Effector memory CD4-positive, alpha-beta T cell (primary cell): Measurements from ENCODE around the gene CHST10.
A peak's percentile ranks its signal among the peaks of the same experiment; 100 is the strongest.

Experiments used
- DNase-seq, 3 donors: peaks; one replicate each; pipeline ENCODE4 v3.0.0-alpha.2; 2020
- H3K27ac ChIP-seq: 2 replicates; pipeline ENCODE4 v1.7.0; 2013; ENCODE audit warnings: mild to moderate bottlenecking, low read length, moderate library complexity; ENCODE audit not compliant: insufficient read depth, poor library complexity, severe bottlenecking
- H3K27me3 ChIP-seq: replicated peaks from 2 replicates; pipeline ENCODE4 v1.7.0; 2013; ENCODE audit warnings: mild to moderate bottlenecking, low read length; ENCODE audit not compliant: insufficient read depth, control insufficient read depth, poor library complexity, severe bottlenecking
- H3K36me3 ChIP-seq: 2 replicates; pipeline ENCODE4 v1.7.0; 2013; ENCODE audit warnings: mild to moderate bottlenecking, low read length, moderate library complexity; ENCODE audit not compliant: control insufficient read depth, insufficient read depth
- H3K4me1 ChIP-seq: 2 replicates; pipeline ENCODE4 v1.7.0; 2013; ENCODE audit warnings: low read length, mild to moderate bottlenecking; ENCODE audit not compliant: control insufficient read depth, insufficient read depth, poor library complexity, severe bottlenecking
- H3K4me3 ChIP-seq: 2 replicates; pipeline ENCODE4 v1.7.0; 2013; ENCODE audit warnings: low read length, low read depth, mild to moderate bottlenecking; ENCODE audit not compliant: insufficient read depth, poor library complexity, severe bottlenecking
- H3K9me3 ChIP-seq: 2 replicates; pipeline ENCODE4 v1.7.0; 2013; ENCODE audit warnings: mild to moderate bottlenecking, low read length, moderate library complexity; ENCODE audit not compliant: control insufficient read depth

Gene CHST10

DNA sequence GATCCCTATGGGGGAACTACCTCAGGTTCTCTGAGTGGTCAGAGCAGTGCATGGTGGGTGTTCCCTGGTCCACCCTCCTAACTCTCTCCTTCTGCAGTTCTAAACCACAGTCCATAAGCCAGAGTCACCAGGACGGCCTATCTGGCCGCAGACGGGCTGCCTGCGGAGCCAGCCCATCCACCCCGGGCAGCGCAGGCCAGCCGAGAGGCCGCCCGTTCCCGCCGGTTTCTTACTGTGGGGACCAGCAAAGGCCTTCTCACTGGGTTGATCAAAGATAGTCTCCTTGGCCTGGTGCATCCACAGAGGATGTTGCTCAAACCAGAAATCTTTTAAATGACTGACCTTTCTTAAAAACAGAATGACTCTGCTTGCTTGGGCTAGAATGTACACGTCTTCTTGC is 9.6 kb upstream of the CHST10 start:
- H3K36me3 ChIP-seq, result no peaks in the 10 kb centered on the region
- H3K4me3 ChIP-seq, result no peak overlapping the region
- H3K4me1 ChIP-seq, result no peaks in the 10 kb centered on the region
- H3K27me3 ChIP-seq, result no peaks in the 10 kb centered on the region
- DNase-seq, result no peak
- H3K9me3 ChIP-seq, result no peaks in the 10 kb centered on the region
- no peak overlapping the region for H3K27ac ChIP-seq

DNA sequence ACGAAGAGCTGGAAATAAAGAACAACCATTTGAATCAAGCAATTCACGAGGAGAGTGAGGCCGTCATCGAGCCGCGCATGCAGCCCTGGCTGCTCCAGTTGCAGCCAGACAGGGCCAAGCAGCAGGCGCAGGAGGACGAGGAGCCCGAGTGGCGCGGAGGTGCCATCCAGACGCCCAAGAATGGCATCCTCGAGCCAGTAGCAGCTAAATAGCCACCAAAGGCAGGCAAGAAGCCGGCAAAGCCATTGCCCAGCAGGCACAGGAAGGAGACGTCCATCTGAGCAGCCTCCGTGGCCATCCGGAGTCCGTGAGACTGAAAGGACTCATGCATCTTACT is 8.9 kb upstream of the CHST10 start:
- H3K36me3 ChIP-seq, result no peaks in the 10 kb centered on the region
- no peaks in the 10 kb centered on the region for H3K9me3 ChIP-seq
- no peak overlapping the region for H3K27ac ChIP-seq
- H3K27me3 ChIP-seq, result no peaks in the 10 kb centered on the region
- H3K4me1 ChIP-seq, result no peaks in the 10 kb centered on the region
- H3K4me3 ChIP-seq, result no peak overlapping the region
- no peak for DNase-seq

DNA sequence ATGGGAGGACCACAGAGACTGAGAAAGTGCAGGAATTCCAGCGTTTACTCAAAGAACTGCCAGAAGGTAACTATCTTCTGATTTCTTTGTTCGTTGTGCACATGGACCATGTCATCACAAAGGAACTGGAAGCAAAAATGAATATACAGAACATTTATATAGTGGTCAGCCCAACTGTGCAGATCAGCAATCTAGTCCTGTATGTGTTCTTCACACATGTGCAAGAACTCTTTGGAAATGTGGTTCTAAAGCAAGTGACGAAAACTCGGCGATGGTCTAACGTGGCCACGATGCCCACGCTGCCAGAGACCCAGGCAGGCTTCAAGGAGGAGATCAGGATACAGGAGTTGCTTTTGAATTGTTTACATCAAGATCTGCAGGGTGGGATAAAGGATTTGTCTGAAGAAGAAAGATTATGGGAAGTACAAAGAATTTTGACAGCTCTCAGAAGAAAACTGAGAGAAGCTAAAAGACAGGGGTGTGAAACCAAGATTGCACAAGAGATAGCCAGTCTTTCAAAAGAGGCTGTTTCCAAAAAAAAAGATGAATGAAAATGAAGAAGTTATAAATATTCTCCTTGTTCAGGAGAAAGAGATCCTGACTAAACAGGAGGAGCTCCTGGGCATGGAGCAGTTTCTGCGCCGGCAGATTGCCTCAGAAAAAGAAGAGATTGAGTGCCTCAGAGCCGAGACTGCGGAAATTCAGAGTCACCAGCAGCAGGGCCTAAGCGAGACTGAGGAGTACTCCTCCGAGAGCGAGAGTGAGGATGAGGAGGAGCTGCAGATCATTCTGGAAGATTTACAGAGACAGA is 8.3 kb upstream of the CHST10 start:
- no peak for DNase-seq
- no peaks in the 10 kb centered on the region for H3K4me1 ChIP-seq
- H3K4me3 ChIP-seq, result no peak overlapping the region
- no peaks in the 10 kb centered on the region for H3K9me3 ChIP-seq
- no peaks in the 10 kb centered on the region for H3K36me3 ChIP-seq
- no peak overlapping the region for H3K27ac ChIP-seq
- H3K27me3 ChIP-seq, result no peaks in the 10 kb centered on the region

DNA sequence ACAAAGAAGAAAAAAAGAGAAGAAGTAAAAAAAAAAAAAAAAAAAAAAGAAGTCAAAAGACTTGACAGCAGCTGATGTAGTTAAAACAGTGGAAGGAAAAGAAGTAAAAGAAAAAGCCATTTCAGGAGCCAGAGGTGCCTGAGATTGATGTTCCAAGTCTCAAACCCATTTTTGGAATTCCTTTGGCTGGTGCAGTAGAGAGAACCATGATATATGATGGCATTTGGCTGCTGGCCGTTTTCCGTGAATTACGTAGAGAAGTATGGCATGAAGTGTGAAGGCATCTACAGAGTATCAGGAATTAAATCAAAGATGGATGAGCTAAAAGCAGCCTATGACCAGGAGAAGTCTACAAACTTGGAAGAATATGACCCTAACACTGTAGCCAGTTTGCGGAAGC is 7.6 kb upstream of the CHST10 start:
- Histone ChIP-seq H3K9me3 (no peaks in the 10 kb centered on the region), H3K4me3 (no peak overlapping the region), H3K27ac (no peak overlapping the region), H3K27me3 (no peaks in the 10 kb centered on the region), H3K36me3 (no peaks in the 10 kb centered on the region), H3K4me1 (no peaks in the 10 kb centered on the region)
- no peak for DNase-seq

DNA sequence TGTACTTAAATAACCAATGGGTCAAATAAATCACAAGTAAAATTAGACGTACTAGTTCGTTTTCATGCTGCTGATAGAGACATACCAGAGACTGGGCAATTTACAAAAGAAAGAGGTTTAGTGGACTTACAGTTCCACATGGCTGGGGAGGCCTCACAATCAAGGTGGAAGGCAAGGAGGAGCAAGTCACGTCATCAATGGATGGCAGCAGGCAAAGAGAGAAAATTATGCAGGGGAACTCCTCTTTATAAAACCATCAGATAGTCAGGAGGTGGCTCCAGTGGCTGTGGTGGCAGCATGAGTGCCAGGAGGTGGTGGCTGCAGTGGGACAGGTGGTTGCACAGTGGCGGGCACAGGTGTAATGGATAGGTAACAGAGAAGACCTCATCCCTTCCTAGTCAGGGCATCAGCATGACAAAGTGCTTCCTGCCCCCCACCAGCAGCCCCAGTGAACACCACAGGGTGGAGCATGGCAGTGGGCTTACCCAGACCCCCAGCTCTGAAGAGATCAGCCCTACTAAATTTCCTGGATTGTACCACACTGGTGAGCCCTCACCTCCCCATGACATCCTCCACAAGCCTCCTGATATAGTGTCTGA is 6.9 kb upstream of the CHST10 start:
- Histone ChIP-seq H3K4me3 (no peak overlapping the region), H3K36me3 (no peaks in the 10 kb centered on the region), H3K4me1 (no peaks in the 10 kb centered on the region), H3K9me3 (no peaks in the 10 kb centered on the region), H3K27me3 (no peaks in the 10 kb centered on the region), H3K27ac (no peak overlapping the region)
- no peak for DNase-seq

DNA sequence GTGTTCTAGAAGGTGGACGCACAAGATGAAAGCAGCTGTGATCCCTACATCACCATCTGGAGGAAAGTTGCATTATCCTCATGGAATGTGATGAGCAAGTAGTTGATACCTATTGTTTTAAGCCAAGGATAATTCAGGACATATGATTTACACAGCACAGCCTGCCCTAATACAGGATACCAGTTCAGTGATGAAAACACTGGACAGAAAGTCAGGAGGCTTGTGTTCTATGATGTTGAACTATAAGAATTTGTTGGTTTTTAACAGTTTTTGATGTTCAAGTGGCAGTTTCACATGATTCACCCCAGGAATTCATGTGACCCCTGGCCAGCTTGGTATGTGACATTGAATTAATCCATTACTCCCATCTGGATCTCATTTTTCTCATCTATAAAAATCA is 6.2 kb upstream of the CHST10 start:
- no peak overlapping the region for H3K4me3 ChIP-seq
- DNase-seq, result no peak
- H3K9me3 ChIP-seq, result no peaks in the 10 kb centered on the region
- H3K36me3 ChIP-seq, result no peaks in the 10 kb centered on the region
- no peaks in the 10 kb centered on the region for H3K4me1 ChIP-seq
- H3K27me3 ChIP-seq, result no peaks in the 10 kb centered on the region
- no peak overlapping the region for H3K27ac ChIP-seq

DNA sequence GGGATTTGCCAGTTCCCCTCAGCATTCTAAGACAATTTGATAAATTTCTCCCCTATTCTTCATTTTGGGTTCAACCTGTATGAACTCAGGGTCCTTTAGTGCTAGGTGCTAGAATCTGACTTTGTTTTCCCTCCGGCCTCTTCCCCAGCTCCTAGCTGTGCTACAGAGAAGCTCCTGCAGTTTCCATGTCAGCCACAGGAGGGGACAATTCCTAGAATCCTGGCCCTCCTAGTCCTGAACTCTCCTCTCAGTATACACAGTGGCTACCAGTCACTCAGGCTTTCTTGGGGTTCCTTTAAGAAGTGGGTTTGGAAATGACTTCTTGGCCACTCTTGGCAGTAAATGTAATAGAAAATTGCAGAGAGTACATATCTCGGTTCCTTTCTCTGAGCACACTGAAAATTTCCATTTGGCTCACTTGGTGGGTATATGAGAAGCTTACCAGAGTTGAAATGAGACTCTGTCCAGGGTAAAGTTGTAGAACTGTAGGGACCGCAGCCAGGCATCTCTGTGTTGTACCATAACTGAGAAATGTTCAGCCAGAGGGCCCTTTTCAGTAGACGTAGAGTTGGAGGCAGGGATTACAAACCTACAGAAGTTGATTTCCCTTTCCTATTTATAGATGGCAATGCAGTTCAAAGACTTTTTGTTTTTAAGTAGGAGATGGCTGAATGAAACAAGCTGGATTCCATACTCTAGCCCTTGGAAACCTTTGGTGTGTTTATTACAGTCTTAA is 5.0 kb upstream of the CHST10 start:
- H3K27ac ChIP-seq, result no peak overlapping the region
- no peak for DNase-seq
- H3K27me3 ChIP-seq, result no peaks in the 10 kb centered on the region
- no peaks in the 10 kb centered on the region for H3K36me3 ChIP-seq
- H3K9me3 ChIP-seq, result no peaks in the 10 kb centered on the region
- H3K4me1 ChIP-seq, result no peaks in the 10 kb centered on the region
- no peak overlapping the region for H3K4me3 ChIP-seq

DNA sequence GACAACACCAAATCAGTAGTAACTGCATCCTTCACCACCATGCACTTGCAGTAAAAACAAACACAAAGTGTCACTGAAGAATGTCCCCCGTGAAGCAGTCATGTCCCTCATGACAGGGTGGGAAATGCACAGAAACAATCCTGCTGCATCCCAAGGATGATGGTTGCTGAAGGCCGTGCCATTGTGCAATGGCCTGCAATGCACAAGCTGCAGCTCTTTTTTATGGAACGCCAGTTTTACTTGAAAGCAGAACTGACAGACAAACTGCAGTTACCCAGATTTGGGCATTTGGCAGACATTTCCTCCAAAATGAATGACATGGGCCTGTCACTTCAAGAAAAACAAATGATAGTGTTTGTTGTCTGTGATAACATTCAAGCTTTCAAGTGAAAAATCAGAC is 2.4 kb upstream of the CHST10 start:
- H3K36me3 ChIP-seq, result no peaks in the 10 kb centered on the region
- H3K4me1 ChIP-seq, result peaks cover 6% of the 10 kb centered on the region
- H3K4me3 ChIP-seq, result no peak overlapping the region
- H3K9me3 ChIP-seq, result no peaks in the 10 kb centered on the region
- H3K27me3 ChIP-seq, result no peaks in the 10 kb centered on the region
- DNase-seq, result no peak
- H3K27ac ChIP-seq, result no peak overlapping the region

DNA sequence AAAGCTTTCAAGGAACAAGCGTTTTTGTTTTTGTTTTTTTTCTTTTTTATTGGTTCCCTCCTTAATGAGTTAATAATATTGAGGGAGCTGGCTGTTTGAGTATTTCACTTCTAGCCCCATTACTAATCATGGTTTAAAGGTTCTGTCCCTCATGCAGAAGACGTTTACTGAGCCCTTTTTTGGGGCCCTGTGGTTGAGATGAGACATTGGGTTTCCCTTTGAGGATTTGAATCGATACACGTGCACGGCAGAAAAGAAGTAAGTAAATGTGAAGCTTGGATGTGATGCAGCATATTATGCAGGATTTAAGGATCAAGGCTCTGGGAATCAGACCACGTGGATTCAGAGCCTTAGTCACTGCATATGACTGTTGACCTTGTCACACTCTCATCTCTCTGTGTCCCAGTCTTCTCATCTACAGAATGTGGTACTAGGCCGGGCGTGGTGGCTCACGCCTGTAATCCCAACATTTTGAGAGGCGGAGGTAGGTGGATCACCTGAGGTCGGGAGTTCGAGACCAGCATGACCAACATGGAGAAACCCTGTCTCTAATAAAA is 1.0 kb upstream of the CHST10 start:
- no peak for DNase-seq
- no peaks in the 10 kb centered on the region for H3K27me3 ChIP-seq
- H3K9me3 ChIP-seq, result no peaks in the 10 kb centered on the region
- H3K36me3 ChIP-seq, result no peaks in the 10 kb centered on the region
- no peak overlapping the region for H3K4me3 ChIP-seq
- peaks cover 6% of the 10 kb centered on the region for H3K4me1 ChIP-seq
- H3K27ac ChIP-seq, result no peak overlapping the region

DNA sequence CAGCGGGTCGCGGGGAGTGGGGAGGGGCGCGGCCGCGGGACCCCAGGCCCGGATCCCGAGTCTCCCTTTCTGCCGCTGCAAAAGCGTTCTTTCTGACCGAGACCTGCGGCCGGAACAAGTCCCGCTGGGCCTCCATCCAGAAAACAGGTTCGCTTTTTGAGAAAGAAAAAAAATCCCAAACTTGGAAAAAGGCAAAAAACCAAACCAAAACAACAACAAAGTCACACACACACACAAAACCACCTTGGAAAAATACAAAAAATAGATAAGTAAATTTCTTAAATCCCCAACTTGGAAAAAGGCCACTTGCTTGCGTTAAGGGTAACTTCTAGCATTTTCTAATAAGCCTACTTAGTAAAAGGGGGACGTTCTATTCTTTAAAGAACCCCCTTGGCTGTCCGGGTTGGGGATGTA is 250 bp upstream of the CHST10 start:
- Histone ChIP-seq H3K27me3 (no peaks in the 10 kb centered on the region), H3K4me1 (peaks cover 6% of the 10 kb centered on the region), H3K36me3 (no peaks in the 10 kb centered on the region), H3K27ac (no peak overlapping the region), H3K9me3 (no peaks in the 10 kb centered on the region), H3K4me3 (peak overlapping the region; percentile 41)
- DNase-seq, result no peak
